Activated B cell treated with CpG ODN at 0.5 μM for 24 hours (primary cell): ENCODE results near the gene SLC52A3. TPM values are rescaled to one million over a fixed set of nuclear protein-coding genes. Genes with fewer than 3 reads are reported as not detected.
"Not testable (repeated sequence)": the region's sequence is repeated elsewhere in the genome, so short reads cannot be mapped to it uniquely, and the experiment has no call there.

Experiments
- ATAC-seq: fragments of 200-7000 bp; cut with Tn5 transposase; one replicate; pipeline ENCODE4 v1.10.0; 2021; ENCODE audit warnings: low read depth, mild to moderate bottlenecking, moderate library complexity
- CTCF ChIA-PET: fragments of 350-600 bp; sonication (Branson Sonifier 250); formaldehyde crosslinking; loops from one replicate; lab custom pipeline; 2021; ENCODE audit warnings: antibody characterized with exemption; lab: Charles Lee
- POLR2A ChIA-PET: fragments of 350-600 bp; sonication (Branson Sonifier 250); formaldehyde crosslinking; loops from one replicate; lab custom pipeline; 2021; ENCODE audit warnings: antibody characterized with exemption; lab: Charles Lee
- DNase-seq: peaks from one replicate; pipeline ENCODE4 v3.0.0; 2022
- H3K27ac Mint-ChIP-seq: one replicate; pipeline ENCODE4 v1.8.0; 2020; ENCODE audit warnings: mixed read lengths
- H3K27me3 Mint-ChIP-seq: one replicate; pipeline ENCODE4 v1.8.0; 2021; ENCODE audit warnings: mixed read lengths
- H3K36me3 Mint-ChIP-seq: one replicate; pipeline ENCODE4 v1.8.0; 2021; ENCODE audit warnings: low read depth, mixed read lengths
- H3K4me1 Mint-ChIP-seq: one replicate; pipeline ENCODE4 v1.8.0; 2021; ENCODE audit warnings: mixed read lengths
- H3K4me3 Mint-ChIP-seq: one replicate; pipeline ENCODE4 v1.8.0; 2020; ENCODE audit warnings: mild to moderate bottlenecking, mixed read lengths
- H3K9me3 Mint-ChIP-seq: one replicate; pipeline ENCODE4 v1.8.0; 2020; ENCODE audit warnings: mixed read lengths
- intact Hi-C: fragments of 100-400 bp; cut with micrococcal nuclease; formaldehyde crosslinking; loops from one replicate; pipeline ENCODE4 v1.15.1; 2024
- total RNA-seq: library from RNA; stranded (reverse); gene quantifications from 2 replicates; pipeline ENCODE4 v1.2.3, GENCODE V29; 2022
- TF ChIP-seq, protein P1 (sequence below): fragments of 200-600 bp; IDR thresholded peaks from one replicate; pipeline ENCODE4 v1.8.0; 2022; ENCODE audit warnings: antibody characterized with exemption, mild to moderate bottlenecking

Gene SLC52A3
- total RNA-seq, result not detected in 2 replicates

DNA sequence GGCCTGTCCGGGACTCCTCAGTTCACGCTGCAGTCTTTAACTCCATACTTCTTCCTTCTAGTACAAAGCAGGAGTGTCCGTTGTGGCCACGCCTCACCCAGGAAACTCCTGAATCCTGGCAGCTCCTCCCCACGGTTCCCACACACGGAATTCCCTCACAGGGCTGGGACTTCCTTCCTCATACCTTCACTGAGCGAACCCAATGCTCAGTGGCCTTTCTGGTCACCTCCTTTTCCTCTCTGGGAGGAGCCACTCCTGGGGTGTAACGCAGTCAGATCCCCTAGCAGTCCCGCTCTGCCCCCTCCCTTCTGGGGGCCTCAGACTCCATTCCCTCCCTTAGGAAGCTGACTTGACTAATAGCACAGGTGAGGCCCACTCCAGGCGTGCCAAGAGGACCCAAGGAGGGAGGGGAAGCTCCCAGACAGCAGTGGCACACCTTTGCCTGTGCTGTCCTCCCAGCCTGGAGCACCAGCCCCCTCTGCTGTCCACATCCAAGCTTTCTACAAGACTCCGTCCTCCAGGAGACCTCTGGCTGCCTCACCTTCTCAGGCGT, at the start of gene SLC52A3:
SLC52A3 (minus strand) TSS at position 75 of the 553 bp plus-strand sequence. CDS start 2,726 bp downstream, outside the sequence.
- no peaks in the 10 kb centered on the region for H3K36me3 Mint-ChIP-seq
- DNase-seq, result no peak
- H3K4me1 Mint-ChIP-seq, result no peaks in the 10 kb centered on the region
- ChIA-PET CTCF (no interaction called here), POLR2A (no interaction called here)
- TF ChIP-seq, protein P1, sequence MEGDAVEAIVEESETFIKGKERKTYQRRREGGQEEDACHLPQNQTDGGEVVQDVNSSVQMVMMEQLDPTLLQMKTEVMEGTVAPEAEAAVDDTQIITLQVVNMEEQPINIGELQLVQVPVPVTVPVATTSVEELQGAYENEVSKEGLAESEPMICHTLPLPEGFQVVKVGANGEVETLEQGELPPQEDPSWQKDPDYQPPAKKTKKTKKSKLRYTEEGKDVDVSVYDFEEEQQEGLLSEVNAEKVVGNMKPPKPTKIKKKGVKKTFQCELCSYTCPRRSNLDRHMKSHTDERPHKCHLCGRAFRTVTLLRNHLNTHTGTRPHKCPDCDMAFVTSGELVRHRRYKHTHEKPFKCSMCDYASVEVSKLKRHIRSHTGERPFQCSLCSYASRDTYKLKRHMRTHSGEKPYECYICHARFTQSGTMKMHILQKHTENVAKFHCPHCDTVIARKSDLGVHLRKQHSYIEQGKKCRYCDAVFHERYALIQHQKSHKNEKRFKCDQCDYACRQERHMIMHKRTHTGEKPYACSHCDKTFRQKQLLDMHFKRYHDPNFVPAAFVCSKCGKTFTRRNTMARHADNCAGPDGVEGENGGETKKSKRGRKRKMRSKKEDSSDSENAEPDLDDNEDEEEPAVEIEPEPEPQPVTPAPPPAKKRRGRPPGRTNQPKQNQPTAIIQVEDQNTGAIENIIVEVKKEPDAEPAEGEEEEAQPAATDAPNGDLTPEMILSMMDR, result no peak
- H3K27me3 Mint-ChIP-seq, result peaks cover 11% of the 10 kb centered on the region
- no peak within 1 kb of the TSS for H3K4me3 Mint-ChIP-seq
- no peak within 1 kb of the TSS for H3K27ac Mint-ChIP-seq
- H3K9me3 Mint-ChIP-seq, result peaks cover 2% of the 10 kb centered on the region
- no peak for ATAC-seq
- intact Hi-C loops, result no loop called here

DNA sequence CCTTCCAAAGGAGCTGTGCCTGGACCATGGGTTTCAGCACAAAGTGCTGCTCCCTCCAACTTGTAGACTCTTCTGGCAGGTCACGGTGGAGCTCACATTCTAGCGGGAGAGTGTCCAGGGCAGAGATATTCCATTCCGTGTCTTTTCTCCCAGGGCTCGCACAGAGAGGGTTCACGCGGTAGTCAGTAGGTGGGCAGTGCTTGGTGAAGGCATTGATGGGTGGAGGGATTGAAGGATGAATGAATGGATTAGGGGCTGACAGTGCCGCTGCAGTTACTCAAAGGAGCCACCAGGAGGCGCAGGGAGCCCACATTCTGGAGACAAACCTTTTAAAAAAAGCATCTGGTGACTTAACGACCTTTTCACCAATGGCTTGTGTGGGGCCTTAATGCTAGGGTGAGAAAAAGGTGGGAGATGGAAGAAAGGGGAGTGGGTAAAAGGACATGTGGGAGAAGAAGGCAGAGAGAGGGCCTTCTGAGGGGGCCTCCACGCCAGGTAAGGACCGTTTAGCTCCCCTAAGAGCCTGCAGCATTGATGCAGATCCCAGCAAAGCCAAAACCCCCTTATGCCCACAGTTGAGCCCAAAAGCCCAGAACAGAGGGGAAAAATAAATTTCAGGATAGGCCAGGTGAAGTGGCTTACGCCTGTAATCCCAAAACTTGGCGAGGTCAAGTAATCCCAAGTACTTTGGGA, 47.8 kb upstream of the SLC52A3 start:
- Mint-ChIP-seq H3K4me1 (no peaks in the 10 kb centered on the region), H3K4me3 (no peak overlapping the region), H3K27me3 (peaks cover 27% of the 10 kb centered on the region), H3K27ac (no peak overlapping the region), H3K9me3 (no peaks in the 10 kb centered on the region), H3K36me3 (no peaks in the 10 kb centered on the region)
- DNase-seq (peak; percentile 58), ATAC-seq (peak; percentile 82)
- TF ChIP-seq, protein P1, result no peak
- POLR2A ChIA-PET, result no interaction called here
- CTCF ChIA-PET, result interaction anchor here (1.2 to 6.4 kb wide), 6 partner anchors 11 to 396 kb away, joined by 3 to 222 read pairs (median 8); no protein-coding TSS in a partner anchor
- intact Hi-C loops, result loop anchor here (1.0 to 5.0 kb wide), 5 partner anchors 46 to 397 kb away; no protein-coding TSS in a partner anchor

DNA sequence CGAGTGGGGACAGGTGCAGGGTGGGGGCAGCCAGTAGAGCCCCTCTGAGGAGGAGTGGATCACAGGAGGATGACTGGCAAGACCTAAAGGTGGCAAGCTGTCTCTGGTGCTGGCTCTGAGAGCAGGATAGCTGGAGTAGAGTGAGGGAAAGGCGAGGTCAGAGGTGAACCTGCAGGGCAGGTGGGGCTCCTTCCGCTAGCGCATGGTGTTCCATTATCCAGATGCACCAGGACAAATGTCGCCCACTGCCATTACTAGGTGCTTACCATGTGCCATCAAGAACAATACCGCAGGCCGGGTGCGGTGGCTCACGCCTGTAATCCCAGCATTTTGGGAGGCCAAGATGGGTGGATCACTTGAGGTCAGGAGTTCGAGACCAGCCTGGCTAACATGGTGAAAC, 46.9 kb upstream of the SLC52A3 start:
- intact Hi-C loops, result loop anchor here (5.0 kb wide), 1 partner anchor 47 kb away; no protein-coding TSS in a partner anchor
- no peak overlapping the region for H3K4me3 Mint-ChIP-seq
- H3K4me1 Mint-ChIP-seq, result no peaks in the 10 kb centered on the region
- H3K27ac Mint-ChIP-seq, result no peak overlapping the region
- TF ChIP-seq, protein P1, result no peak
- H3K36me3 Mint-ChIP-seq, result no peaks in the 10 kb centered on the region
- DNase-seq, result no peak
- no peaks in the 10 kb centered on the region for H3K9me3 Mint-ChIP-seq
- H3K27me3 Mint-ChIP-seq, result peaks cover 30% of the 10 kb centered on the region
- ChIA-PET POLR2A (no interaction called here), CTCF (interaction anchor here (1.5 to 6.4 kb wide), 5 partner anchors 91 to 397 kb away, joined by 3 to 222 read pairs (median 12); no protein-coding TSS in a partner anchor)
- no peak for ATAC-seq

DNA sequence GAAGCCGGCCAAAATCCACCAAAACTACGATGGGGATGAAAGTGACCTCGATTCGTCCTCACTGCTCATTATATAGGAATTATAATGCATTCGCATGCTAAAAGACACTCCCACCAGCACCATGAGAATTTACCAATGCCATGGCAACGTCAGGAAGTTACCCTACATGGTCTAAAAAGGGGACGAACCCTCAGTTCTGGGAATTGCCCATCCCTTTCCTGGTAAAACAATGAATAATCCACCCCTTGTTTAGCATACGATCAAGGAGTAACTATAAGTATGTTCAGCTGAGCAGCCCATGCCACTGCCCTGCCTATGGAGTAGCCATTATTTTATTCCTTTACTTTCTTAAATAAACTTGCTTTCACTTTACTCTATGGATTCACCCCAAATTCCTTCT, 45.1 kb upstream of the SLC52A3 start:
- no peaks in the 10 kb centered on the region for H3K4me1 Mint-ChIP-seq
- no peak overlapping the region for H3K27ac Mint-ChIP-seq
- peaks cover 39% of the 10 kb centered on the region for H3K27me3 Mint-ChIP-seq
- intact Hi-C loops, result no loop called here
- TF ChIP-seq, protein P1, result no peak
- ChIA-PET POLR2A (no interaction called here), CTCF (interaction anchor here (6.4 kb wide), 1 partner anchor 144 kb away, joined by 222 read pairs; no protein-coding TSS in a partner anchor)
- no peak overlapping the region for H3K4me3 Mint-ChIP-seq
- H3K9me3 Mint-ChIP-seq, result no peaks in the 10 kb centered on the region
- no peak for ATAC-seq
- DNase-seq, result no peak
- H3K36me3 Mint-ChIP-seq, result no peaks in the 10 kb centered on the region

DNA sequence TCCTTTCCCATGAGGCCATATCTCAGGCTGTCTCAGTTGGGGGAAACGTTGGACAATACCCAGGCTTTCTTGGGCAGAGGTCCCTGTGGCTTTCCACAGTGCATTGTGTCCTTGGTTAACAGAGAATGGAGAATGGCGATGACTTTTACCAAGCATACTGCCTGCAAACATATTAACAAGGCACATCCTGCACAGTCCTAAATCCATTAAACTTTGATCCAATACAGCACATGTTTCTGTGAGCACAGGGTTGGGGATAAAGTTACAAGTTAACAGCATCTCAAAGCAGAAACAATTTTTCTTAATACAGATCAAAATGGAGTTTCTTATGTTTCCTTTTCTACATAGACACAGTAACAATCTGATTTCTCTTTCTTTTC, 44.1 kb upstream of the SLC52A3 start:
- H3K36me3 Mint-ChIP-seq, DNase-seq, H3K27ac Mint-ChIP-seq, CTCF ChIA-PET, ATAC-seq, intact Hi-C loops, H3K9me3 Mint-ChIP-seq, POLR2A ChIA-PET, H3K4me1 Mint-ChIP-seq, H3K4me3 Mint-ChIP-seq: not testable (repeated sequence)
- H3K27me3 Mint-ChIP-seq, result peaks cover 39% of the 10 kb centered on the region

DNA sequence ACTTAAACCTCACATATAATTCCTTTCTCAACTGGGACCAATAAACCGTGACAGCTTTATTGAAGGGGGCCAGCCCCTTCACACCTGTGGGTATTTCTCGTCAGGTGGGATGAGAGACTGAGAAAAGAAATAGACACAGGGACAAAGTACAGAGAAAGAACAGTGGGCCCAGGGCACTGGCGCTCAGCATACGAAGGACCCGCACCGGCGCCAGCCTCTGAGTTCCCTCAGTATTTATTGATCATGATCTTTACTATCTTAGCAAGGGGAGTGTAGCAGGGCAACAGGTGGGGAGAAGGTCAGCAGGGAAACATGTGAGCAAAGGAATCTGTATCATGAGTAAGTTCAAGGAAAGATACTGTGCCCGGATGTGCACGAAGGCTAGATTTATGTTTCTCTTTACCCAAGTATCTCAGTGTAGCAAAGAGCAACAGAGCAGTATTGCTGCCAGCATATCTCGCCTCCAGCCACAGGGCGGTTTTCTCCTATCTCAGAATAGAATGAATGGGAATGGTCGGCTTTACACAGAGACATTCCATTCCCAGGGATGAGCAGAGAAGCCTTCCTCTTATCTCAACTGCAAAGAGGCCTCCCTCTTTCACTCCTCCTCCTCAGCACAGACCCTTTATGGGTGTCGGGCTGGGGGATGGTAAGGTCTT, 43.6 kb upstream of the SLC52A3 start:
- H3K4me3 Mint-ChIP-seq, H3K9me3 Mint-ChIP-seq, H3K36me3 Mint-ChIP-seq, H3K27ac Mint-ChIP-seq, intact Hi-C loops, POLR2A ChIA-PET, ATAC-seq, DNase-seq, CTCF ChIA-PET, H3K4me1 Mint-ChIP-seq: not testable (repeated sequence)
- peaks cover 39% of the 10 kb centered on the region for H3K27me3 Mint-ChIP-seq
